Mucosa of rectum (tissue), 2 donors: ENCODE measurements around the gene LDHD.
A peak's percentile ranks its signal among the peaks of the same experiment; 100 is the strongest.

ENCODE experiments used
- H3K27ac ChIP-seq, 2 donors: one replicate each; pipeline ENCODE4 v1.7.0; 2013; ENCODE audit warnings: inconsistent platforms in 2 of 2, low read depth in 2 of 2, low read length in 2 of 2
- H3K27me3 ChIP-seq, 2 donors: one replicate each; pipeline ENCODE4 v1.7.0; 2013; ENCODE audit warnings: low read length in 2 of 2; ENCODE audit not compliant: control insufficient read depth in 2 of 2, insufficient read depth in 2 of 2
- H3K36me3 ChIP-seq, 2 donors: one replicate each; pipeline ENCODE4 v1.7.0; 2013; ENCODE audit warnings: low read length in 2 of 2; ENCODE audit not compliant: control insufficient read depth in 2 of 2, insufficient read depth in 2 of 2
- H3K4me1 ChIP-seq, 2 donors: one replicate each; pipeline ENCODE4 v1.7.0; 2013; ENCODE audit warnings: low read length in 2 of 2, mild to moderate bottlenecking in 1 of 2; ENCODE audit not compliant: control insufficient read depth in 2 of 2, insufficient read depth in 2 of 2
- H3K4me3 ChIP-seq, 2 donors: one replicate each; pipeline ENCODE4 v1.7.0; 2013; ENCODE audit warnings: low read length in 2 of 2
- H3K9ac ChIP-seq, 2 donors: one replicate each; pipeline ENCODE4 v1.7.0; 2013; ENCODE audit warnings: low read length in 2 of 2, low read depth in 1 of 2, mild to moderate bottlenecking in 1 of 2
- H3K9me3 ChIP-seq, 2 donors: one replicate each; pipeline ENCODE4 v1.7.0; 2013; ENCODE audit warnings: low read length in 2 of 2; ENCODE audit not compliant: control insufficient read depth in 2 of 2
- donor health status: healthy.
- donor health status: Normal muscosa, but diverticular disease.

The LDHD gene

DNA sequence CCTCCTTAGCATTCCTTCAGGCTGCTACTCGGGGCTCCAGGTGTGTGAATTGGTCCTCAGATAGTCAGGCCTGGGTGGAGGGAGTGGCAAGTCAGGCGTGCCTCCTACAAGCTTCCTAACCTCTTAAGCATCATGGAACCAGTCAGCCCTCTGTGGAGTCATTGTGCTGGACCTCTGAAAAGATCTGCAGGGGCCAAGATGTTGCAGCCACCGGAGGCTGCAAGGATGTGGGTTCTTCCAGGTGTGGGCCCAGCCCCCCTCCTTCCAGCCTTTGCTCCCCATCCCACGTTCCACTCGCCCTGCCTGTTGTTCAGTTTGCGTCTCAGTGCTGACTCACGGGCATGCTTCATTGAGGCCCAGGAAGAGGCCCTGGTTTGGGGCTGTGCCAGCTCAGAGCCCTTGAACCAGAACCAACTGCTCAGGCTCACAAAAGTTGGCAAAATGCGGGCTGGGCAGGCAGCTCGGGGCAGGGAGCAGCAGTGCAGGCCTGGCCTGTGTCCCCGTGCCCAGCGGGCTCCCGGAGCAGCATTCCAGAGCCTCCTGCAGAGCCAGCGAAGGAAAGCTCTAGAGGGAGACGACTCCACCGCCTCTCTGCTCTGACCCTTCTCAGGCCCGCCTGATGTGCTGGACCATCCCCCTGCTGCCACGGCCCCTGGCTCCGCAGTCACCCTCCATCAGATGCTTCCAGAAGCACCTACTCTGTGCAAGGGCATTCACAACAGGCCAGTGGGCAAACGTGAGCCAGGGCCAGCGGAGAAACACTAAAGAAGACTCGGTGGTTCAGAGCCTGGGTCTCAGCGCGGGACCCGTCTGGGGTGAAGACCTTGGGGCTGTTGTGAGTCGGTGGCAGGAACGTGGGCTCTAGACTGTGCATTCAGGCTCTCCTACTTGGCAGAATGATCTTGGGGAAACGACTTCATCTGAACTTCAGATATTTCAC, 7.5 kb downstream of the LDHD start:
- H3K9ac ChIP-seq: peak overlapping the region in 1 of 2 donors; percentile 37
- peaks cover 40 to 45% of the 10 kb centered on the region in 2 donors for H3K4me1 ChIP-seq
- peaks cover 0 to 2% of the 10 kb centered on the region in 2 donors for H3K36me3 ChIP-seq
- no peaks in the 10 kb centered on the region for H3K9me3 ChIP-seq
- H3K27me3 ChIP-seq: no peaks in the 10 kb centered on the region
- H3K27ac ChIP-seq: peak overlapping the region; percentile 52 to 73
- H3K4me3 ChIP-seq: no peak overlapping the region

DNA sequence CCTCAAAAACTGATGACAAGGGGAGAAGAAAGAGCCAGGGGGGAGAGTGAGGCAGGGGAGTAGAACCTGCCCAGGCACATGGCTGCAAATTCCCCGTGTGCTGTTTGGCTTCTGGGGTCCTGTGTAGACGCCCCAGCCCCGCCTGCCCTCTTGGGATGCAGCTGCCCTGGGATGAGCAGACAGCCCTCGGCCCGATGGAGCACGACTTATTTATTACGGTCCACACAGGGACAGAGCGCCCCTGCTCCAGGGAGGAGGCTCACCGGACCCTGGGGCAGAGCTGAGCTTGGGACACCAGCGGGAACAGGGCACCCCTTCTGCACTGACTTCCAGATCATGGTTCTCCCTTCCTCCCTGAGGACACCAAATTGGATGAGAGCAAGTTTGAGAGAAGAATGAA, 9.1 kb downstream of the LDHD start:
- H3K36me3 ChIP-seq: no peaks in the 10 kb centered on the region
- H3K9ac ChIP-seq: no peak overlapping the region
- H3K4me3 ChIP-seq: no peak overlapping the region
- H3K9me3 ChIP-seq: no peaks in the 10 kb centered on the region
- H3K27me3 ChIP-seq: no peaks in the 10 kb centered on the region
- peaks cover 38 to 45% of the 10 kb centered on the region in 2 donors for H3K4me1 ChIP-seq
- H3K27ac ChIP-seq: no peak overlapping the region

DNA sequence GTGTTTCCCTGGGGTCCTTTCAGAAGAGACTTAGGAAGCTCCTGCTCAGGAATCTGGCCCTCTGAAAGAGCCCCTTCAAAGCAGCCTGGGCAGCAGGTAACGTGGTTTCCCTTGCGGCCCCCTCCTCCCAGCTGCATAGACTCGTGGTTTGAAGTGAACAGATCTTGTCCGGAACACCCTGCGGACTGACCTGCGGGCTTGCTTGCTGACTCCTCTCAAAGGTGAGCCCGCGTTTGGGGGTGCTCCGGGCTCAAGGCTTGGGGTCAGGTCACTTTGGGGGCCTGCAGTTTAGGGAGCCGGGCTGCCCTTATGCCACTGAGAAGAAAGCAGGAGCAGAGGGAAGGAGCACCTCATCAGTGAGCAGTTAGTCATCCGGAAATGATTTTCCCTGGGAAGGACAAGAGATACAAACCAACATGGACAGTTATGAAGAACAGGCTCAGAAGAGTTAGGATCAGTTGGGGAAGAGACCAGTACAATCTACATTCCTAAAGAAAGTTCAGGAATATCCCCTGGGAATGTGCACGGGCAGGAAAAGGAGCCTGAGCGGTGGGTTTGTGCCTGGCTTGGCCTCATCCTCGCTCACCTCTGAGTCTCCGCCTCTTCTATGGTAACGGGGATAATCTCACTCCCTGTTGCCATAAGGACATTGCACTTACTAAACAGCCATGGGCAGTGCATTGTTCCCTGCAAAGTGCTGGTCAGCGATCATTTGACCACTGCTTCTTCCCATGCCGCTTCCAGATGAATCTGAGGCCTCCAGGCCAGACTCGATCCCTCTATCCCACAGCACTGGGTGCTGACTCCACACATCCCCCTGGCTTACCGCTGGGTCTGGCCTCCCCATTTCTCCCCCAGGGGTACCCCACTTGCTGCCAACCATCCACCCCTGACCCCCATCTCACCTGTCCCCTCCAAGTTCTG, 10.0 kb downstream of the LDHD start:
- Histone ChIP-seq H3K4me1 (peaks cover 35 to 45% of the 10 kb centered on the region in 2 donors), H3K4me3 (no peak overlapping the region), H3K9ac (no peak overlapping the region), H3K9me3 (no peaks in the 10 kb centered on the region), H3K36me3 (no peaks in the 10 kb centered on the region), H3K27me3 (no peaks in the 10 kb centered on the region), H3K27ac (peak overlapping the region in 1 of 2 donors; percentile 32)

DNA sequence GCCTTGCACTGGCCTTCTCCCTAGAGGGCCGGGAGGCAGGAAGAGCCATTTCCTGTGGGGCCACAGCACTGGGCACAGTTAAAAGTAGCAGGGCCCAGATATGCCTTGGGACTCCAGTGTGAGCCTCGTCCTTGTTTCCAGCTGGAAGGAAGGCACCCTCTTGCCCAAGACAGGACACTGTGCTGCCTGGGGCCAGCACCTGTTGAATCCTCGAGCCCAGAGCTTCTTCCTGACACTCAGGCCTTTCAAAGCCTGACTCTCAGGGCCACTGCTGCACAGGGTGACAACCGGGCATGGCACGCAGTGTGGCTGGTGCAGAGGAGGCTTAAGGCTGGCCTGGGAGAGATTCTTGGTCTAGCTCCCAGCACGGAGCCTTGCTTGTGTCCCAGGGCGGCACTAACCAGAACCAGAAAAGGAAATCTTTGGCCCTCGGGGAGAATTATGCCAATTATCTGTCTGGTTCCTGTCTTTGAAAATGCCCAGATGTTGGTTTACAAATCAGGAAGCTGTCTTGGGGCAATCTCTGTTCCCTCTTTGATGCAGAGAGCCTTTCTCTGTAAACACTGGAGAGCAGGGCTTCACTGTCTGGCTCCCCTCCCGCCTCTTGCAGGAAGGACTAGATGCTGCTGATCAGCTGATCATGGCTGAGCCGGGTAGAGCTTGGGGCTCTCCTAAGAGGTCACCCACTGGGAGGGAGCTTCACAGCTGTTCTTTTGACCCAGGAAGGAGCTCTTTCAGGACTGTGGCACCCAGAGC, 11.1 kb downstream of the LDHD start:
- Histone ChIP-seq H3K9me3 (no peaks in the 10 kb centered on the region), H3K27ac (peak overlapping the region; percentile 39 to 53), H3K27me3 (no peaks in the 10 kb centered on the region), H3K4me1 (peaks cover 24 to 34% of the 10 kb centered on the region in 2 donors), H3K4me3 (no peak overlapping the region), H3K9ac (no peak overlapping the region), H3K36me3 (no peaks in the 10 kb centered on the region)

DNA sequence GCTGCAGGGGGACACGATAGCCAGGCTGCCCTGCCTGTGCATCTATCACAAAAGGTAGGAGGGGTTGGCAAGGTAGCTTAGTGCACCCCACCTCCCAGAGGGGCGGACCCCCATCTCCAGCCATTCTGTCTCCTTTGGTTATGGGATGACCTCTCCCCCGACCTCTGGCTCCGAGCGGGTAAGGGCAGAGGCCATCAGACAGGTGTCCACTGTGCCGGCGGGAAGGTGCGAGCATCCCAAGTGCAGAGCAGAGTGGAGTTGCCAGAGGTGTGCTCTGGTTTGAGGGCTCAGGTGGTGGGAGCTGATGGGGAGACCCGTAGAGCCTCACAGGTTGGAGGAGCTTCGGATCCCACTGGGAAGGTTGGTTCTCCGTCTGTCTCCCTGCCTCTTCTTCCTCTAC, 11.7 kb downstream of the LDHD start:
- no peaks in the 10 kb centered on the region for H3K27me3 ChIP-seq
- peaks cover 20 to 33% of the 10 kb centered on the region in 2 donors for H3K4me1 ChIP-seq
- no peaks in the 10 kb centered on the region for H3K36me3 ChIP-seq
- H3K4me3 ChIP-seq: no peak overlapping the region
- no peak overlapping the region for H3K9ac ChIP-seq
- peak overlapping the region; percentile 39 to 53 for H3K27ac ChIP-seq
- H3K9me3 ChIP-seq: no peaks in the 10 kb centered on the region

DNA sequence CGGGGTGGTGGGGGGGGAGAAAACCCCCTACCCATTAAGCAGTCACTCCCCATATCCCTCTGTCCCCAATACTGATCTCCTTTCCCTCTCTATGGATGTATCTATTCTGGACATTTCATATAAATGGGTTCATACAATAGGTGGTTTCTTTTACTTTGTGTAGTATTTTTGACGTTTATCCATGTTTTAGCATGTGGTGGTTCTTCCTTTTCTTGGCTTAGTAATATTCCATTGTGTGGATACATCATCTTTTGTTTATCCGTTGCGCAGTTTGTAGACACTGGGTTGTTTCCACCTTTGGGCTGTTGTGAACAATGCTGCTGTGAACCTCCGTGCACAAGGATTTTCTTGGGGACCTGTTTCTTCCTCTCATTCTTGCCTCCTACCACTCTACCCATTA, 12.6 kb downstream of the LDHD start:
- no peaks in the 10 kb centered on the region for H3K9me3 ChIP-seq
- no peaks in the 10 kb centered on the region for H3K36me3 ChIP-seq
- H3K4me1 ChIP-seq: peaks cover 16 to 33% of the 10 kb centered on the region in 2 donors
- H3K9ac ChIP-seq: no peak overlapping the region
- no peaks in the 10 kb centered on the region for H3K27me3 ChIP-seq
- H3K27ac ChIP-seq: no peak overlapping the region
- H3K4me3 ChIP-seq: no peak overlapping the region

DNA sequence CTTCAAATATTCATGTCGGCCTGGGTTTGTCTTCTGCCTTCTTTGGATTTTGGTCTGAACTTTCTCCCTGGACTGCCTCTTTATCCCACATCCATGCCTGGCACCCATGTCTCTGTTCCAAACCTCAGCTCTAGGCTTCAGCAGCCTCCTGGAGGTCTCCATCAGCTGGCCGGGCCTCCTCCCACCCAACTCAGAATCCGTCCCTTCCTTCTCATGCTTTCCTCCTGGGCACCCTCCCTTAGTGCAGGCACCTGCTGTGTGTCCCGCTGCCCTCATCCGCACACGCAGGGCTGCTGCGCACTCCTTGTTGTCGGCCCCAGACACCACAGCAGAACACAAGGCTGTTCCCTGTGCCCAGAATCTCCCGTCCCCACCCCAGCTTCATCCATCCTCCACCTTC, 14.0 kb downstream of the LDHD start:
- H3K4me1 ChIP-seq: peaks cover 16 to 29% of the 10 kb centered on the region in 2 donors
- H3K27ac ChIP-seq: no peak overlapping the region
- no peaks in the 10 kb centered on the region for H3K27me3 ChIP-seq
- no peak overlapping the region for H3K4me3 ChIP-seq
- no peaks in the 10 kb centered on the region for H3K9me3 ChIP-seq
- H3K36me3 ChIP-seq: no peaks in the 10 kb centered on the region
- H3K9ac ChIP-seq: no peak overlapping the region

DNA sequence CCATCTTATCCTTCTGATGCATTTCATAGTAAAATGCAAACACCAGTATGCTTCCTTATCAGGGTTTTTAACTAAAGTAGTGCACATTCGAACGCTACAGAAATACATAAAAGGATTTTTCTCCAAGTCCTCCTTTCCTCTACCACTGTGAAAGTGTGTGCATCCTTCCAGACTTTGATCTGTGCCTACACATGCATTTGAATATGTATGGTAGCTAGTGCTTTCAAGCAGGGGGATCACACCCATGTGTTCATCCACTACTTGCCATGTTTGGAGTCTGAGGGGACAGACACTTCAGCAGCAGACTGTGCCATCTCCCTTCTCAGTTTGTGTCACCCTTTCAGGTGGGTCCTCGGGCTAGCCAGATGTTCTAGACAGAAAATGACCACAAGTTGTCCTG, 14.9 kb downstream of the LDHD start:
- no peak overlapping the region for H3K4me3 ChIP-seq
- H3K36me3 ChIP-seq: no peaks in the 10 kb centered on the region
- no peak overlapping the region for H3K27ac ChIP-seq
- H3K9ac ChIP-seq: no peak overlapping the region
- H3K4me1 ChIP-seq: peaks cover 19 to 29% of the 10 kb centered on the region in 2 donors
- no peaks in the 10 kb centered on the region for H3K27me3 ChIP-seq
- no peaks in the 10 kb centered on the region for H3K9me3 ChIP-seq

DNA sequence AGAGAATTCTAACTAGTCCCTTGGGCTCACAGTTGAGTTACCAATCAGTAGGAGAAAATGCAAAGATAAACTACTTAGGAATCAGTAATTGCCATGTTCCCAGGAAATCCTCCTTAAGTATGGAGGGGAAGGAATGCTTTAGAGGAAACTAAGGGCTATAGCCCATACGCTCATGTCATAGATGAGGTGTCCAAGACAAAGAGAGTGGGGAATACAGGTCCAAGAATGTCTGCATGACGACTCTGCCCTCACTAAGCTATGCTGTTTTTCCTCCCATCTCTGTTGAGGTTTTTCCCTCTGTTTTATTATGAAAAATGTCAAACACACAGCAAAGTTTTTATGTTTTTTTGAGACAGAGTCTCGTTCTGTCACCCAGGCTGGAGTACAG, 16.0 kb downstream of the LDHD start:
- no peak overlapping the region for H3K27ac ChIP-seq
- H3K4me3 ChIP-seq: no peak overlapping the region
- H3K36me3 ChIP-seq: no peaks in the 10 kb centered on the region
- no peaks in the 10 kb centered on the region for H3K9me3 ChIP-seq
- H3K27me3 ChIP-seq: no peaks in the 10 kb centered on the region
- peaks cover 22 to 24% of the 10 kb centered on the region in 2 donors for H3K4me1 ChIP-seq
- no peak overlapping the region for H3K9ac ChIP-seq
